Neural progenitor cell (in vitro differentiated cells): ENCODE data around the gene SUMF1.

Source experiments
- CTCF ChIP-seq: fragments of 200-600 bp; sonication (generic); IDR thresholded peaks from 2 replicates; pipeline ENCODE4 v1.5.1; 2017; ENCODE audit warnings: antibody characterized with exemption, mild to moderate bottlenecking
- EZH2 ChIP-seq: fragments of 200-600 bp; sonication (generic); IDR thresholded peaks from 2 replicates; pipeline ENCODE4 v1.6.1; 2017; ENCODE audit warnings: antibody characterized with exemption, mild to moderate bottlenecking, moderate library complexity
- EZH2phosphoT487 ChIP-seq: fragments of 200-600 bp; sonication (generic); IDR thresholded peaks from 2 replicates; pipeline ENCODE4 v1.6.1; 2017; ENCODE audit warnings: antibody characterized with exemption

GRCh38 chr3:4409971-4410573 is 57.0 kb downstream of the SUMF1 start:
- no peak for TF ChIP-seq EZH2phosphoT487
- TF ChIP-seq CTCF: no peak
- TF ChIP-seq EZH2: no peak
